PFSK-1 (cell line): Measurements from ENCODE around the gene KLK1.

Experiments used
- FOXP2 ChIP-seq: optimal IDR thresholded peaks from 2 replicates; pipeline ENCODE3; 2011; ENCODE audit warnings: borderline replicate concordance, control low read depth, inconsistent platforms; ENCODE audit not compliant: insufficient read depth; ENCODE audit errors: extremely low read length, extremely low read depth
- POLR2AphosphoS5 ChIP-seq: IDR thresholded peaks from 2 replicates; pipeline ENCODE4 v1.6.1; 2012; ENCODE audit warnings: low read depth, mild to moderate bottlenecking, control low read depth, low read length, moderate library complexity
- SIN3A ChIP-seq: IDR thresholded peaks from 2 replicates; pipeline ENCODE4 v1.6.1; 2012; ENCODE audit warnings: mild to moderate bottlenecking, low read length, moderate library complexity, borderline replicate concordance; ENCODE audit not compliant: insufficient read depth
- TAF1 ChIP-seq: IDR thresholded peaks from 2 replicates; pipeline ENCODE4 v1.6.1; 2012; ENCODE audit warnings: low read length, control low read depth, borderline replicate concordance; ENCODE audit not compliant: insufficient read depth
- TF ChIP-seq, protein P1 (sequence below), 2 experiments: IDR thresholded peaks; 2 replicates each; pipeline versions ENCODE4 v1.6.1 to v1.8.0; 2011 to 2012; ENCODE audit warnings: low read depth in 2 of 2, low read length in 2 of 2, control low read depth in 1 of 2, inconsistent platforms in 1 of 2, mild to moderate bottlenecking in 1 of 2, moderate library complexity in 1 of 2; ENCODE audit not compliant: insufficient read depth in 1 of 2

DNA sequence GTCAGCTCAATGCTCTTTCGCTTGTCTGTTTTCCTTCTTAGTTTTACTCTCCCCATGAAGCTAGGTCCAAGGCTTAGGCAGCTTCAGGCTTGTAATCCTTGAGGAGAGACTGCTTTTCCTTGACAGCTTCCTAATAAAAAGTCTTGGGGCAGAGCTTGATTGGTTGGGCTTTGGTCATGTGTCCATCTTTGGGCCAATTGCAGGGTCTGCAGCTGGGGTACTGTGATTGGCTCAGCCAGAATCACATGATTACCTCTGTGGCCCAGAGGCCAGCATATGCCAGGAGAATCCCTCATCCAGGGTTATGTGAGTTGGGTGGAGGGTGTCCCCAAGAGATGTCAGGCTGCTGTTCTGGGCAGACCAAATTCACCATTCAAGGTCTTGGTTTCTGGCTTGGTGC, 8.1 kb downstream of the KLK1 start:
- TF ChIP-seq POLR2AphosphoS5: no peak
- TF ChIP-seq, protein P1, sequence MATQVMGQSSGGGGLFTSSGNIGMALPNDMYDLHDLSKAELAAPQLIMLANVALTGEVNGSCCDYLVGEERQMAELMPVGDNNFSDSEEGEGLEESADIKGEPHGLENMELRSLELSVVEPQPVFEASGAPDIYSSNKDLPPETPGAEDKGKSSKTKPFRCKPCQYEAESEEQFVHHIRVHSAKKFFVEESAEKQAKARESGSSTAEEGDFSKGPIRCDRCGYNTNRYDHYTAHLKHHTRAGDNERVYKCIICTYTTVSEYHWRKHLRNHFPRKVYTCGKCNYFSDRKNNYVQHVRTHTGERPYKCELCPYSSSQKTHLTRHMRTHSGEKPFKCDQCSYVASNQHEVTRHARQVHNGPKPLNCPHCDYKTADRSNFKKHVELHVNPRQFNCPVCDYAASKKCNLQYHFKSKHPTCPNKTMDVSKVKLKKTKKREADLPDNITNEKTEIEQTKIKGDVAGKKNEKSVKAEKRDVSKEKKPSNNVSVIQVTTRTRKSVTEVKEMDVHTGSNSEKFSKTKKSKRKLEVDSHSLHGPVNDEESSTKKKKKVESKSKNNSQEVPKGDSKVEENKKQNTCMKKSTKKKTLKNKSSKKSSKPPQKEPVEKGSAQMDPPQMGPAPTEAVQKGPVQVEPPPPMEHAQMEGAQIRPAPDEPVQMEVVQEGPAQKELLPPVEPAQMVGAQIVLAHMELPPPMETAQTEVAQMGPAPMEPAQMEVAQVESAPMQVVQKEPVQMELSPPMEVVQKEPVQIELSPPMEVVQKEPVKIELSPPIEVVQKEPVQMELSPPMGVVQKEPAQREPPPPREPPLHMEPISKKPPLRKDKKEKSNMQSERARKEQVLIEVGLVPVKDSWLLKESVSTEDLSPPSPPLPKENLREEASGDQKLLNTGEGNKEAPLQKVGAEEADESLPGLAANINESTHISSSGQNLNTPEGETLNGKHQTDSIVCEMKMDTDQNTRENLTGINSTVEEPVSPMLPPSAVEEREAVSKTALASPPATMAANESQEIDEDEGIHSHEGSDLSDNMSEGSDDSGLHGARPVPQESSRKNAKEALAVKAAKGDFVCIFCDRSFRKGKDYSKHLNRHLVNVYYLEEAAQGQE (IDR thresholded peaks at IDR 0.05; ENCODE audit: insufficient read depth in 1 of 2, low read depth in 2 of 2, low read length in 2 of 2): no peak
- no peak for TF ChIP-seq SIN3A
- TF ChIP-seq TAF1: no peak
- no peak for TF ChIP-seq FOXP2
